SW 1271 (cell line): ENCODE measurements around the gene CCDC116.
A peak's percentile ranks its signal among the peaks of the same experiment; 100 is the strongest.
"Not testable (repeated sequence)": the region's sequence is repeated elsewhere in the genome, so short reads cannot be mapped to it uniquely, and the experiment has no call there.

ENCODE experiments used
- DNase-seq, 2 experiments: peaks; one replicate each; lab custom pipeline; 2025; lab: John Stamatoyannopoulos, UW

CCDC116 gene

DNA sequence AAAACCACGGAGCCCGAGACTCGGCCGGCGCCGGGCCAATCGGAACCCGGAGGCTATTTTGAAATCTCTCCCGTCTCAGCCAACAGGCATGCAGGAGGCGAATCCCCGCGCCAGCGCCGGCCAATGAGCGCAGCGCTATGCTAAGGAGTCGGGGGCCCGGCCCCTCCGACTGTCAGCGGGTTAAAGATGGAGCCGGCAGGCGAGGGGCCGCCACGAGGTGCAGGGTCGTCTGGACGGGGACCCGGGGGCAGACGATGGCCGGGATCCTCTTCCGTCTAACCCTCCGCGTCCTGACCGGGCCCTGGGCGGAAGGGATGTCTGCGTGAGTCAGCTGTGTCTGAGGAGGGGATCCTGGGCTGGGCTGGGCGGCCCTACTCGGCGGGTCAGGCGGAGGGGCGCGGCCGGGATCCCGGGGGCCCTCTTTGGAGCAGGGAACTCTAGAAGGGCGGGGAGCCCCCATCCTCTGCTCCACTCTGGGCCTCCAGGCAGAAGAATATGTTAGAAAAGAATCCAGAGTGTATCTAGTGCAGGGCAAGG, 19.5 kb downstream of the CCDC116 start:
- peak; percentile 54 to 75 for DNase-seq

- DNase-seq, result no peak
These were observed 20.3 kb downstream of the CCDC116 start for GRCh38 chr22:21652547-21653545.

- DNase-seq, result no peak
These were observed 24.4 kb downstream of the CCDC116 start for GRCh38 chr22:21657020-21657359.

- DNase-seq, result peak; percentile 56 to 85
These were observed 24.9 kb downstream of the CCDC116 start for GRCh38 chr22:21657360-21658032.

GRCh38 chr22:21659864-21660525, 27.4 kb downstream of the CCDC116 start:
- no peak for DNase-seq

- no peak for DNase-seq
These were observed 28.3 kb downstream of the CCDC116 start for GRCh38 chr22:21660904-21661303.

DNA sequence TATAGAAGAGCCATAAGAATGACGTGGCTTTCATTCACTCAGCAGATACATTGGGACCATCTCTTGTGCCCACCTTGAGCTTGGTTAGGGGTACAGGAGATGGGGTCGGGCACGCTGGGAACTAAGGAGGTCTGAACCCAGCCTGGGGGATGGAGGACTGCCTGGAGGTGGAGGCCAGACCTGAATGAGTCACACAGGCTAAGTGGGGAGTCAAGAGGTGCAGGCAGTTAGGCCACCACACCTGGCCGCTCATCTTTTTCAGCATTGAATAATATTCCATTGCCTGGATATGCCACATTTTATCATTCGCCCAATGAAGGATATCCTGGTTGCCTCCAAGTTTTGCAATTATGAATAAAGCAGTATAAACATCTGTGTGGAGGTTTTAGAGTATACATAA, 29.4 kb downstream of the CCDC116 start:
- no peak for DNase-seq

DNA sequence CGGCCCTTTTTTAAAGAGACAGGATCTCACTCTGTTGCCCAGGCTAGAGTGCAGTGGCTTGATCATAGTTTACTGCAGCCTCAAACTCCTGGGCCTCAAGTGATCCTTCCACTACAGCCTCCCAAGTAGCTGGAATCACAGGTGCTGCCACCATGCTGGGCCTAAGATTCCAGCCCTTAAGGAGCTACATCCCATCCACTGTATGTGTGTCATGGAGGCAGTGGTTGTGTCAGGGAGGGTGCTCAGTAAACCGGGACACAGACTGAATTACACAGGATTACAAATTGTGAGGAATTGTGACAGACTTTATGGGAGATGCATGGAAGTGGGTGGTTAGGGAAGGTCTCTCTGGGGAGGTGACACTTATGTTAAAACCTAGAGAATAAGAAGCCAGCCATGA, 31.2 kb downstream of the CCDC116 start:
- DNase-seq, result no peak

DNA sequence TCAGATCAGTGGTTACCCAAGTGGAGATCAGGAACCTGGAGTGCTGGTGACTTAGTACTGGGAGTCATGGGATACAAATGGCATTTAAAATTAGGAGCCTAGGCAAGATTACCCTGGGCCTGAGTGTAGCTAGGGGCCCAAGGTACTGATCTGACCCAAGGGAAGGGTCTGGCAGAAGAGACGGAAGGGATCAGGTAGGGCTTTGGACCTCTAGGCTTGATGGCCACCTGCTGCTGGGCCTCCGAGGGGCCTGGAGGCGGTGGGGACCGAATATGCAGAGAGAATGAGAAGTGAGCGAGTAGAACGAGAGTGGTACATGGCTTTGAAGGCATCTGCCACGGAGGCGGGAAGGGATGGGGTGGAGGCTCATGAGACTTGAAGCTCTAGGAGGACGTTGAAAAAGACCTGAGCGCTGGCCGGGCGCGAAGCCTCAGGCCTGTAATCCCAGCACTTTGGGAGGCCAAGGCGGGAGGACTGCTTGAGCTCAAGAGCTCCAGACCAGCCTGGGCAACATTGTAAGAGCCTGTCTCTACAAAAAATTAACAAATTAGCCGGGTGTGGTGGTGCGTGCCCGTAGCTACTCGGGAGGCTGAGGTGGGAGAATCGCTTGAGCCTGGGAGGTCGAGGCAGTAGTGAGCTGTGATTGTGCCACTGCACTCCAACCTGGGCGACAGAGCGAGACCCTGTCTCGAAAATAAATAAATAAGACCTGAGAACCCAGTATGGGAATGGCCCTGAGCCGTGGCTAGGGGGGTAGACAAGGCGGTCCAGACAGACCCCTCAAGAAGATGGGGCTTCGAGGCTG, 32.7 kb downstream of the CCDC116 start:
- DNase-seq, result no peak

GRCh38 chr22:21666786-21667185, 34.2 kb downstream of the CCDC116 start:
- no peak for DNase-seq

GRCh38 chr22:21669026-21669425, 36.5 kb downstream of the CCDC116 start:
- DNase-seq, result no peak

- DNase-seq, result no peak
These were observed 39.6 kb downstream of the CCDC116 start for GRCh38 chr22:21672107-21672629.

DNA sequence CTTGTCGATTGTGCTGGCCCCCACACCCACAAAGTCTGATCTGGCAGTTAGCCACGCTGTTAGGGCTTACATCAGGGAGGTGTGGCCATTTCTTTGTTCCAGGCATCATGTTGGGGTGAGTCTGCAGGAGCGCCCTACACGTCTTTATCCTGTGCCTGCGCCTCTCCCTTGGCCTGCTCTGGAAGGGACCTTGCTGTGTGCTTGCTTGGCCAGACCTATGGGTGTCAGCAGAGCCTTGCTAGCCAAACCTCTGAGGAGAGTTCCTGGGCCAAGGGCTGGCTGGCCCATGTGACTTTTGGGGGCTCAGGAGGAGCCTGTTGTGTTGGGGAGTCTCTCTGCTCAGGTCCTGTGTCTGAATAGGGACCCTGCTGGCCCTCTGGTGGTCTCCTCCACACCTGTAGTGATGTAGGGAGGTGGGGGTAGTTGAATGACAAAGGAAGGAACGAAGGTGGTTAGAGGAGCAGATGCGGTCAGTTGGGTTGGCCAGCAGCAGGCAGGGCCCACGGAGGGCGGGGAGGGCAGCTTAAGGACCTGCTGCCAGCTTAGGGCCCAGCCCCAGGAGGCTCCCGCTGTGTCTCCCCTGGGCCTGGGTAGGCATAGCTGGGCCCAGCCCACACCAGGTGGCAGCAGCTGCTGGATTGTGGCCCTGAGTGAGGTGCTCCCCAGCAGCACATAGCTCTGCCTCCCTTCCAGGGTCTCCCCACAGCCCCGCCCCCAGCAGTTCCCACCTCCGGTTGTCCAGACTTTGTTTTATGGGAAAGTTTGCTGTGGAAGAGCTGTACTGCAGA, 41.2 kb downstream of the CCDC116 start:
- no peak for DNase-seq

DNA sequence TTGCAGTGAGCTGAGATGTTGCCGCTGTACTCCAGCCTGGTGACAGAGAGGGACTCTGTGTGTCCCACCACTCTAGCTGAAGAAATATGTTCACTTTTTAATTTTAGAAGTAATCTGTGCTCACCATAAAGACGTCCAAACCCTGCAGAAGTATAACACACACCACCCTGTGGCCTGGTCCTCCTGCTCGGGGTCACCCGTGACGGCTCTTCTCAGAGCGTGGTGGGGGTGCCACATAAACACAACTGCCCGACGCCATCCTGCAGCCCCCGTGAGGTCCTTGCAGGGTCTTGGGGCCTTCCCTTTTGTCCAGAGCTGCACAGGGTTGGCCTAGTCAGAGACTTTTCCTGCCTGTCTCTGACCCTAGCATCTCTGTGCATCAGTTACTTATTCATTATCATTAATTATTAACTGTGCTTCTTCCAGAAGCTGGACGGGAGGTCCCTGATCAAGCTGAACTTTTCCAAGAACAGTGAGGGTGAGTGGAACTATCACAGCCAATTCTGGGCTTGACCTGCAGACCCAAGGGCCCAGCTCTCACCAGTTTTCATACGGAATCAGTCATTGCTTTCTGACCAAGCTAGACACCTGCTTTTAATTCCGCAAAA, 42.2 kb downstream of the CCDC116 start:
- DNase-seq, result no peak

- no peak for DNase-seq
These were observed 45.3 kb downstream of the CCDC116 start for GRCh38 chr22:21677606-21678443.

DNA sequence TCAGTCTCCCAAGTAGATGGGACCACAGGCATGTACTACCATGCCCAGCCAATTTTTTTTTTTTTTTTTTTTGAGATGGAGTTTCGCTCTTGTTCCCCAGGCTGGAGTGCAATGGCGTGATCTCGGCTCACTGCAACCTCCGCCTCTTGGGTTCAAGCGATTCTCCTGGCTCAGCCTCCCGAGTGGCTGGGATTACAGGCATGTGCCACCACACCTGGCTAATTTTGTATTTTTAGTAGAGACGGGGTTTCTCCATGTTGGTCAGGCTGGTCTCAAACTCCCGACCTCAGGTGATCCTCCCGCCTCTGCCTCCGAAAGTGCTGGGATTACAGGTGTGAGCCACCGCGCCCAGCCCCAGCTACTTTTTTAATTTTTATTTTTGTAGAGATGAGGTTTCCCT, 46.3 kb downstream of the CCDC116 start:
- DNase-seq, result not testable (repeated sequence)

GRCh38 chr22:21679383-21679782, 46.8 kb downstream of the CCDC116 start:
- no peak for DNase-seq

- no peak for DNase-seq
These were observed 48.4 kb downstream of the CCDC116 start for GRCh38 chr22:21680830-21681565.
